Uterus (tissue), 4 donors: ENCODE measurements around the gene ANXA10. TPM values are rescaled to one million over a fixed set of nuclear protein-coding genes. Genes with fewer than 3 reads are reported as not detected.

ENCODE experiments used
- DNase-seq, 2 donors: peaks; one replicate each; pipeline ENCODE4 v3.0.0-alpha.2; 2019 to 2020
- H3K27ac ChIP-seq, 2 donors: fragments of 200-600 bp; sonication (generic); 1 replicate in 1 of 2; 2 replicates in 1 of 2; pipeline ENCODE4 v1.5.1; 2016 to 2018
- H3K27me3 ChIP-seq, 2 donors: fragments of 200-600 bp; sonication (generic); one replicate each; pipeline ENCODE4 v1.5.1; 2018 to 2019; ENCODE audit warnings: control low read depth in 1 of 2
- H3K36me3 ChIP-seq, 2 donors: fragments of 200-600 bp; sonication (generic); one replicate each; pipeline ENCODE4 v1.5.1; 2019; ENCODE audit warnings: control low read depth in 1 of 2
- H3K4me1 ChIP-seq, 2 donors: fragments of 200-600 bp; sonication (generic); one replicate each; pipeline ENCODE4 v1.5.1; 2018 to 2019; ENCODE audit warnings: control low read depth in 1 of 2
- H3K4me3 ChIP-seq, 2 donors: fragments of 200-600 bp; sonication (generic); 1 replicate in 1 of 2; 2 replicates in 1 of 2; pipeline ENCODE4 v1.5.1; 2018 to 2019; ENCODE audit warnings: mild to moderate bottlenecking in 1 of 2
- H3K9me3 ChIP-seq, 2 donors: fragments of 200-600 bp; sonication (generic); one replicate each; pipeline ENCODE4 v1.5.1; 2019; ENCODE audit warnings: control low read depth in 1 of 2
- CTCF ChIP-seq, 4 experiments: fragments of 200-600 bp in 2 of 4; fragments of 450-650 bp in 2 of 4; sonication (generic) in 2 of 4; IDR thresholded peaks; one replicate each; pipeline ENCODE4 v1.5.1; 2016 to 2019; ENCODE audit warnings: antibody characterized with exemption in 4 of 4, mild to moderate bottlenecking in 2 of 4, moderate library complexity in 1 of 4
- POLR2A ChIP-seq, 2 donors: fragments of 450-650 bp; IDR thresholded peaks; one replicate each; pipeline ENCODE4 v1.6.1; 2016; ENCODE audit warnings: antibody characterized with exemption in 2 of 2, mild to moderate bottlenecking in 1 of 2, moderate library complexity in 1 of 2
- intact Hi-C: fragments of 100-400 bp; cut with DNase I; formaldehyde crosslinking; loops from one replicate; pipeline ENCODE4 v1.15.1; 2023; ENCODE audit warnings: low total_unique reads
- total RNA-seq, 4 donors: library from RNA; depleted of rRNA in 3 of 4; stranded (reverse); fragments of >200 nt in 3 of 4; gene quantifications; one replicate each; pipeline versions ENCODE4 v1.1.0 to v1.2.4, GENCODE V29; 2014 to 2023
- donor health status: DM: yes; HTN: yes; CAD: no.

Gene ANXA10, protein sequence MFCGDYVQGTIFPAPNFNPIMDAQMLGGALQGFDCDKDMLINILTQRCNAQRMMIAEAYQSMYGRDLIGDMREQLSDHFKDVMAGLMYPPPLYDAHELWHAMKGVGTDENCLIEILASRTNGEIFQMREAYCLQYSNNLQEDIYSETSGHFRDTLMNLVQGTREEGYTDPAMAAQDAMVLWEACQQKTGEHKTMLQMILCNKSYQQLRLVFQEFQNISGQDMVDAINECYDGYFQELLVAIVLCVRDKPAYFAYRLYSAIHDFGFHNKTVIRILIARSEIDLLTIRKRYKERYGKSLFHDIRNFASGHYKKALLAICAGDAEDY
- not detected for total RNA-seq

GRCh38 chr4:168092176-168092712 is at the start of gene ANXA10:
Gene ANXA10, plus strand, starts transcription at chr4:168092537. Its CDS starts 164 bp downstream, at chr4:168092701.
- DNase-seq: no peak
- TF ChIP-seq POLR2A (IDR thresholded peaks at IDR 0.05) (no peak), CTCF (IDR thresholded peaks at IDR 0.05) (no peak)

DNA sequence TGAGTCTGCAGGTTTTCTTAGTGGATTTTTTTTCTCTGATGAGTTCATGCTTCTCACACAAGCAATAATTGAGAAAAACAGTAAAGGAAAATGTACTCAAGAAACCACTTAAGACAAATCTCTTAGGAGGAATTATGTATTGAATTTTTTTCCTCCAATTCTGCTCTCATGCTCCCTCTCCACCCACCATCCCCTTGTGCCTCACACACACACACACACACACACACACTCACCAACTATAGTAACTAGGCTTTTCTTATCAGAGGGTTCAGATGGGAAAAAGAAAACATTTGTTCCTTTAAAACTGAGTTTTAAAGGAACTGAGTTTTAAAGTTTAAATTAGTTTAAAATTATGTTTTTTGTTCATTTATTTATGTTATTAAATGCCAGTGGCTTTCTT is 47.0 kb upstream of the ANXA10 start:
- intact Hi-C loops: no loop called here
- Histone ChIP-seq H3K27me3 (no peaks in the 10 kb centered on the region), H3K4me3 (no peak overlapping the region), H3K9me3 (no peaks in the 10 kb centered on the region), H3K4me1 (no peaks in the 10 kb centered on the region), H3K27ac (no peak overlapping the region), H3K36me3 (peaks cover 0 to 2% of the 10 kb centered on the region in 2 donors)
- DNase-seq: no peak
- TF ChIP-seq CTCF (IDR thresholded peaks at IDR 0.05) (no peak), POLR2A (IDR thresholded peaks at IDR 0.05) (no peak)

More at GRCh38 chr4:168092176-168092712, at the start of gene ANXA10:
- Histone ChIP-seq H3K36me3 (no peaks in the 10 kb centered on the region), H3K27ac (no peak within 1 kb of the TSS), H3K4me3 (no peak within 1 kb of the TSS), H3K27me3 (no peaks in the 10 kb centered on the region), H3K9me3 (peaks cover 0 to 5% of the 10 kb centered on the region in 2 donors), H3K4me1 (no peaks in the 10 kb centered on the region)
- intact Hi-C loops: no loop called here

DNA sequence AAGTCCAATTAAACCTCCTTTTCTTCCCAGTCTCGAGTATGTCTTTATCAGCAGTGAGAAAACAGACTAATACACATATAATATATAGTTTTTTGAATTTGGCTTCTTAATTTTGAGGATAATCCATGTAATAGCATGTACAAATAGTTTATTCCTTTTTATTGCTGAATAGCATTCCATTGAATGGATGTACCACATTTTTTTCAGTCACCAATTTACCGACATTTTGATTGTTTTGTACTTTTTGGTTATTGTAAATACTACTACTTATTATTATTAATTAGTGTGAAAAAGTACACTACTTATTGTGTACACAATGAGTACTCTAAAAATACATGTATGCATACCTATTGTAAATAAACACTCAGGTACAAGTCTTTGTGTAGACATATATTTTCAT is 42.3 kb upstream of the ANXA10 start:
- intact Hi-C loops: no loop called here
- Histone ChIP-seq H3K4me1 (no peaks in the 10 kb centered on the region), H3K27me3 (no peaks in the 10 kb centered on the region), H3K9me3 (no peaks in the 10 kb centered on the region), H3K36me3 (no peaks in the 10 kb centered on the region), H3K4me3 (no peak overlapping the region), H3K27ac (no peak overlapping the region)
- TF ChIP-seq CTCF (IDR thresholded peaks at IDR 0.05): no peak
- no peak for DNase-seq

DNA sequence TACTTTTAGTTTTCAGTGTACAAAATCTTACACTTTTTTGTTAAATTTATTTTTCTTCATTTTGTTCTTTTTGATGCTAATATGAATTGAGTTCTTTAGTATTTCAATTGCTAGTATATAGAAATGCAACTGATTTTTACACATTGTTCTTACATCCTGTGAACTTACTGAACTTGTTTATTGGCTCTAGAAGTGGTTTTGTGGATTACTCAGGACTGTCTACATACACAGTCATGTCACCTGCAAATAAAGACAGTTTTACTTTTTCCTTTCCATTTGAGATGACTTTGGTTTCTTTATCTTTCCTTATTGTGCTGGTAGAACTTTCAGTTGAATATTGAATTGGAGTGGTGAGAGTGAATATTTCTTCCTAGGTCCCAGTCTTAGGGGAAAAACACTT is 40.8 kb upstream of the ANXA10 start:
- no peak overlapping the region for H3K4me3 ChIP-seq
- DNase-seq: no peak
- intact Hi-C loops: no loop called here
- H3K36me3 ChIP-seq: no peaks in the 10 kb centered on the region
- no peaks in the 10 kb centered on the region for H3K4me1 ChIP-seq
- no peaks in the 10 kb centered on the region for H3K27me3 ChIP-seq
- no peak overlapping the region for H3K27ac ChIP-seq
- no peaks in the 10 kb centered on the region for H3K9me3 ChIP-seq
- no peak for TF ChIP-seq POLR2A (IDR thresholded peaks at IDR 0.05)
- no peak for TF ChIP-seq CTCF (IDR thresholded peaks at IDR 0.05)

- DNase-seq: no peak
- Histone ChIP-seq H3K36me3 (no peaks in the 10 kb centered on the region), H3K4me3 (no peak overlapping the region), H3K27me3 (no peaks in the 10 kb centered on the region), H3K4me1 (no peaks in the 10 kb centered on the region), H3K9me3 (no peaks in the 10 kb centered on the region), H3K27ac (no peak overlapping the region)
- no peak for TF ChIP-seq POLR2A (IDR thresholded peaks at IDR 0.05)
- TF ChIP-seq CTCF (IDR thresholded peaks at IDR 0.05): no peak
- intact Hi-C loops: no loop called here
Observed at GRCh38 chr4:168057412-168057811, 34.9 kb upstream of the ANXA10 start.
